HG03135 (cell line): ENCODE measurements around the gene PEX10.
A peak's percentile ranks its signal among the peaks of the same experiment; 100 is the strongest.

ENCODE experiments used
- ATAC-seq: cut with Tn5 transposase; IDR thresholded peaks from one replicate; pipeline ENCODE4 v1.9.1; 2021; ENCODE audit warnings: mild to moderate bottlenecking, moderate library complexity; ENCODE audit not compliant: unreplicated experiment

PEX10 gene

DNA sequence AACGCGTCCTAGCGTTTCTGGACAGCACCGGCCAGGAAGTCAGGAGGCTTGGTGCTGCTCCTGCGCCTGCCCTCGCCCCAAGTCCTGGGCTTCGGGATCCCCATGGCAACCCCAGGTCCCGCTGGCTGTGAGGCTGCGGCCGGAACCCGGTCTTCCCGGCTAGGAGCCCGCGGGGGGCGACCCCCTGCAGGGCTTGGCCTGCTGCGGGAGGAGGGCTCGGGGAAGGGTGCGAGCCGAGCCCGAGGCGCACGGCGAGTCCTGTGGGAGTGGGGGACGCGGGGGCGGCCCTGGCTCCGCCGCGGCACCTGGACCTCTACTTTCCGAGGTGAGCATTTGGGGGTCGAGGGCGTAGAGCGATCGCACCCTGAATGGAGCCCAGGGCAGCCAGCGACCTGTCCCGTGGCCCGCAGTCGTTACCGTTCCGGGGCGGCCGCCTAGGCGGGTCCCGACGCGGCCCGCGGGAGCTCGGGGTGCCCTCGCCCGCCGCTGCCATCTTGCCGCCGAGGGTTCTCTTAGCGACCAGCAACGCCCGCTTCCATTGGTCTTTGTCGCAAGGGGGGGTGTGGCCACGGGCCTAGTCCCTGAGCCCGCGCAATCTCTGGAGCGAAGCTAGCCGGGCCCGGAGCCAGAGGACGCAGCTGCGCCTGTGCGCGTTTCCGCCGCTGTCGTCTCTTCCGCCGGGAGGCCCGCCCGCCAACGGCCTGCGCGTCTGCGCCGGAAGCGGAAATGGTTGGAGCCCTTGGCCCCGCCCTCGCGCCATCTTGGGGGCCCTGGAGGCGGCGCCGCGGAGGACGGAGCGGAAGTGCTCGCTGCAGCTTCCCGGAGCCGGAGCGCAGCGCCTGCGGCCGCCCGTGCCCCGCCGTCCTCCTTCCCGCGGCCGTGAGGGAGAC is 21.1 kb downstream of the PEX10 start, which contains the start of the genes MORN1 and RER1:
TSS of gene MORN1 (minus strand) at position 514 of the 890 bp plus-strand sequence. CDS start at position 493, 21 bp downstream.
TSS of gene RER1 (plus strand) at position 801 of the 890 bp plus-strand sequence. CDS start 3,950 bp downstream, outside the sequence.
- ATAC-seq, result peak; percentile 92

DNA sequence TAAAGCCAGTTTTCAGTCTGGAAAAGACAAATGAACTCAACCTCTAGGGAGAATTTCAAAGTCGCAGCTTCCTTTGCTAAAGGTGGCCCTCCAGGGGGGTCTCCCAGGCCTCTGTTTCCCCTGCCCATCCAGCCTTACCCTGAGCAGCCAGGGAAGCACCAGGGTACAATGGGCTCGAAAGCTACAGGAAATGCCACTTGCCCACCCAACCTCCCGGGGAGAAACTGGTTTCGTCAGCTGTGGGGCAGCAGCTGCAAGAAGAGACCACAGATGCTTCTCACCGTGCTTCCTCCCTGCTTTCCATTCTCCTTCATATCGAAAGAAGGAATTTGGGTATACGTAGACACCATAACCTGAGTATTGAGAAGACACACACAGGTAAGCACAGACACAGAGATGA is 22.7 kb downstream of the PEX10 start:
- no peak for ATAC-seq

DNA sequence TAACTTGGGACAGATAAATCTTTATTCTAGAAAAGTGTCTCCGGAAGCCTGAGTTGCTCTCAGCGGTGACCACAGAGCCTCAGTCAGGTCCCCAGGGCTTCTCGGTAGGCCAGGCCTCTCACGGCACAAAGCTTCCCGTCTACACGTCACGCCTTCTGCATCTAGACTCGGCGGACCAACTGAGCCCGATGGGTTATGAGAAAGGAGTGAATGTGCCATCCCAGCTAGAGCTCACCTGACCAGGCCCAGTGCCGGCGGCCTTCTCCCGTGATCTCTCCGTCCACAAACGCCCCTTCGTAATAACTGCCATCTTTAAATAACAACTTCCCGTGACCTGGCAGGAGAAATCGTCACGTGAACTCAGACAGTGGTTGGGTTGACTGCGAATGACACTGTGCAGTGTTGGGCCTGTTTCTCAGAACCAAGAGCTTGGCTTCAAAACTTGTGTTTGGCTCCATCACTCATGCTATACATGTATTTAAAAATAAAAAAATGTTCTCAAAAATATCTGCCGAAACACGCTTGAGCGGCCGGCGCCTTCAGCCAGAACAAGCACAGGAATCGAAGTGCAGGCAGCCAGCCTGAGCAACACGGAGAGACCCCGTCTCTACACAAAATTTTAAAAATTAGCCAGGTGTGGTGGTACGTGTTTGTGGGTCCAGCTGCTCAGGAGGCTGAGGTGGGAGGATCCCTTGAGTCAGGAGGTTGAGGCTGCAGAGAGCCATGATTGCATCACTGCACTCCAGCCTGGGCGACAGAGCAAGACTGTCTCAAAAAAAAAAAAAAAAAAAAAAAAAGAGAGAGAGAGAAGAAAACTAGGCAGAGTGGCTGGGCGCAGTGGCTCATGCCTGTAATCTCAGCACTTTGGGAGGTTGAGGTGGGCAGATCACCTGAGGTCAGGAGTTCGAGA is 24.1 kb downstream of the PEX10 start:
- ATAC-seq, result no peak

DNA sequence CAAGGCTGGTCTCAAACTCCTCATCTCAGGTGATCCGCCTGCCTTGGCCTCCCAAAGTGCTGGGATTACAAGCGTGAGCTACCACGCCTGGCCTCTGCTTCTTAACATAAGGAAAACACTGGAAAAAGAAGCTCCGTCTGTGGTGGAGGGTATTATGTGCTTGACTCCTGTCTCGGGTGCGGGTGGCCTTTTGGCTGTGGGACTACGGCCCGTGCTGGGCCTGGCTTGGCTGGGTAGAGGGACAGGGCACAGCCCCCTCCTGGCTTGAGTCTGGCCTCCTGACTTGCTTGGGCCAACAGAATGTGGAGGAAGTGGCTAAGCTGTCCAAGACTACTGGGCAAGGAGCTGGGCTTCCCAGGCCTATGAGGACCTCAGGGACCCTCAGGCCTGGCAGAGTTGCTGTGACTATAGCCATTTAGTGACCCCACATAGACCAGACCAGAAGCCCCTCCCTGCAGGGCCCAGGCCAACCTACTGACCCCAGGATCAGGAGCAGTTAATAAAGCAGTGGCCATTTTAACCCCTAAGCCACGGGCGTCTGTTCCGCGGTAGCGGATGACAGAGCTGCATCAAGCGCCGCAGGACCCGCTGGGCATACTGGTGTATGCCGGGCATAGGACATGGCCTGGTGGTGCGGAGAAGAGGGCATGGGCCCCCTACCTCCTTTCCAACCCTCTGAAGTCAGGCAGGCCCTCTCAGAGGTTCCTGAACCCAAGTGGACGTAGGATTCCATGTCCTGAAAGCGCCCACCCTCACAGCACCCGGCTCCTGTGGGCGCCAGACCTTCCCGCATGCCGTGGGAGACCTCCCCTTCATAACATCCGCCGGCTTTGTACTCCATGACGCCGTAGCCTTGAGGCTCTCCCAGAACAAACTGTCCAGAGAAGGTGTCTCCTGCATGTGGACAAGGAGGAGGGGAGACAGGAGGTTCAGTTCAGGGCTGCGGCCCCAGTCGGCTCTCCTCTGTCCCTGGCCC is 25.4 kb downstream of the PEX10 start:
- no peak for ATAC-seq

DNA sequence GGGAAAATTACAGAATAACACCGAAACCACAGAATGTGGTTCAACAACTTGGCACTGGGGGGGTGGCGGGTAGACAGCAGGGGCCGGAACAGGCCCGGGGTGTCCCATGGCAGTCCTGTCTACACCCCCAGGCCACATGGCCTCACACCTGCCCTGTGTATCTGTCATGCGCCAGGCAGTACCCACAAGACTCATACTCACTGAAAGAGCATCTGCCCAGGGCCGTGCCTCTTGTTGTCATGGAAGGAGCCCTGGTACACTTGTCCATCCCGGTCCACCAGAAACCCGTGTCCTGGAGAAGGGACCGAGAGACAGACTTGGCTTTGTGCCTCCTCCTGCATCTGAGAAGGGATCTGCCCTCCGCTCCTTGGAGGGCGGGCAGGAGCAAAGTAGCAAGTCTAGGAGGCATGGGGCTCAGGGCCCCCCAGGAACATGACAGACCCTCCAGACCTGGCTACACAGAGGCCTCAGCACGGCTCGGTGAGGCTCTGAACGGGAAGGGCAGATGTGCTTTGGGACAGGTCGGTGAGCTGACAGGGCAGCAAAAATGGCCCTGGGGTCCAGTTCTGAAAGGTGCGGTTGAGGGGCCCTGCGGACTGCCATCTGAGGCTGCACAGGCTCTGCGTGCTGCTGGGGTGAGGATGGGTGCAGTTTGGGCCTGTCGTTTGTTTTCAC is 26.6 kb downstream of the PEX10 start:
- ATAC-seq, result no peak

DNA sequence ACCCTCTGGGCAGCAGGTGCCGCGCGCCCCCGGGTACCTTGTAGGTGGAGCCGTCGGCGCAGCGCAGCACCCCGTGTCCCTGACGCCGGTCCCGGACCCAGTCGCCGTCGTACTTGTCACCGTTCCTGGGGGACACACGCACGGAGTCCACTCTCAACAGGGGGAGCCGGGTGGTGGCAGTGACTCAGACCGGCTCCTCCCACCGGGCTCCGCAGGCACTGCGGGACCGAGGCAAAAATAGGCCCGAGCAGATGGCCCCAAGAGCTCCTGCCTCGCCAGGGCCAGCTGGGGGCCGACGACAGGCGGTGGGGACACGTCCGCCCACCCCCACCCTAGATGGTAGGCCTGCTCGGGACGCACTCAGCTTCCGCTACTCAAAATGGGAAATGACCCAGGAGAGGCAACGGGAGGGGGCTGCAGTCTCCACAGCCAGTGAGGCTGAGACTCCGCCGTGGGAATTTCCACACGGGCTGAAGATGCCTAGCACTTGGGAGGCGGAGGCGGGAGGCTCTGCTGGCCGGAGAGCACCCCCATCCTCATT is 27.4 kb downstream of the PEX10 start:
- no peak for ATAC-seq

DNA sequence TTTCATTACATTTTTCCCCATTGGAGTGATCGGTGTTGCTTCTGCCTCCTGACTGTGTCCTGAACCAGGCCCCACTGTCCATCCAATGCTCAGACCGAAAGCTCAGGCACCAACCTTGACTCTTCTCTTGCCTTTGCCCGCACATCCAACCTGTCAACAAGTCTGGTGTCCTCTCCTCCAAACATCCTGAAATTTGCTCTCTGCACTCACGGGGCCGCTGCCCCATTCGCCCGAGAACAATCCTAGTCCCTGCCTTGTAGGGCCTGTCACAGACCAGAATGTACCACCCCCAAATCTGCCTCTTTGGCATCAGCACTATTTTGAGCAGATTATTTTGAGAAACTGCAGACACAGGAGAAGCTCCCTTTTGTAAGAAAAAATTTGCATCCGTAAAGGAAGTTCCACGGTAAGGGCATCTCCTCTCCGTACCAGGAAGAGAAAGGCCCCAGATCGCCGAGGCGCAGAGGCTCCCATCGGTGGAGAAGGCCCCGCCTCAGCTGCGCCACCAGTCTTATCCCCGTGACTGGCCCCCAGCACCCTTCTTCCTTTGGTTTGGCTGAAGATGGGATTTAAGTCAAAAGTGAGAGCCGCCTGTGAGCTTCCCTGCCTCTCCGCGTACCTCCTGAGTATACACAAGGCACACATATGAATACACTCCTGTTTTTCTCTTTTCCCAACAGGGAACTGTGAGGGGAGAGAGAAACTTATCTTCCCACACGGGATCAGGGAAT is 28.1 kb downstream of the PEX10 start:
- ATAC-seq, result no peak

GRCh38 chr1:2383576-2383975 is 28.8 kb downstream of the PEX10 start:
- ATAC-seq, result no peak

GRCh38 chr1:2382621-2383361 is 29.6 kb downstream of the PEX10 start:
- ATAC-seq, result no peak

- peak; percentile 73 for ATAC-seq
Measured at GRCh38 chr1:2381741-2382620, 30.4 kb downstream of the PEX10 start.

- no peak for ATAC-seq
Measured at GRCh38 chr1:2380816-2381591, 31.4 kb downstream of the PEX10 start.

GRCh38 chr1:2379733-2380404 is 32.5 kb downstream of the PEX10 start:
- ATAC-seq, result no peak

GRCh38 chr1:2378956-2379732 is 33.2 kb downstream of the PEX10 start:
- ATAC-seq, result no peak

DNA sequence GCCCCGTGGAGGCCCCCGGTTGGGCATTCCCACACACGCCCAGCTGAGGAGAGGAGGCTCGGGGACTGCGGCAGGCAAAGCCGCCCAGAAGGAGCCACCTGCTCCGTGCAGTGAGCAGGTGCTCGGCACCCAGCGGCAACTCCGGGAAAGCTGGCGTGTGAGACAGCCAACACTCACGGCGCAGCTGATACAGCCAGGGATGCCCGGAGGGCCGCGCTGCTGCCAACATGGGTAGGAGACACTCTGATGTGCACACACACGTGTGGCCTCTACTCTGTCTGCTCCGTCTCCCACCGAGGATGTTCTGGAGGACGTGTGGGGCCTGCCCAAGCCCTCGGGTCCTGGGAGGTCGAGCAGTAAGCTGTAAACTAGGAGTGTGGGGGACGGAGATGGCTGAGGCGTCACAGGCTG is 33.9 kb downstream of the PEX10 start:
- ATAC-seq, result no peak
